OCI-LY7 (cell line): ENCODE measurements around the gene ADPRH.

ENCODE experiments used
- CTCF ChIP-seq: fragments of 200-600 bp; sonication (generic); conservative IDR thresholded peaks from 2 replicates; pipeline ENCODE4 v1.5.1; 2014; ENCODE audit warnings: mild to moderate bottlenecking, antibody characterized with exemption, low read length, moderate library complexity, mixed read lengths
- EZH2phosphoT487 ChIP-seq: fragments of 200-600 bp; sonication (generic); IDR thresholded peaks from 2 replicates; pipeline ENCODE4 v1.6.1; 2018; ENCODE audit warnings: low read depth, borderline replicate concordance, mild to moderate bottlenecking, mixed run types, antibody characterized with exemption, low read length, moderate library complexity, mixed read lengths

- TF ChIP-seq CTCF = no peak
- TF ChIP-seq EZH2phosphoT487 = no peak
These were observed 31.0 kb upstream of the ADPRH start for GRCh38 chr3:119548341-119548740.
